ENCODE data around the gene CHRNA3.

DNA sequence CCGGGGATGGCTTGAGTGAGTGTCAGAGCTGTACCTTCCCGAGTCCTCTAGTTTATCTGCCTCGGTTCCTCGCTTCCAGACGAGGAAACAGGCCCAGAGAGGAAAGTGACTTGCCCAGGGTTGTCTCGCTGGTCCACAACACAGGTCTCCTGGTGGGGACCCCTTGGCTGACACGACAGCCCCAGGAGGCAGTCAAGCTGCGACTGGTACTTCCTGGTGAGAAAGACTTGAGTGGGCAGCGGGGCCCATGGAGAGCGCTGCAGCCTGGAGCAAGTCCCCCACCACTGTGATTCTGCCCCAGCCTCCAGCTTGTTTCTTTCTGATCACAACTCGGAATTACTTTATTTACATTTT, 56.1 kb downstream of the CHRNA3 start:
- TF ChIP-seq, protein P1, sequence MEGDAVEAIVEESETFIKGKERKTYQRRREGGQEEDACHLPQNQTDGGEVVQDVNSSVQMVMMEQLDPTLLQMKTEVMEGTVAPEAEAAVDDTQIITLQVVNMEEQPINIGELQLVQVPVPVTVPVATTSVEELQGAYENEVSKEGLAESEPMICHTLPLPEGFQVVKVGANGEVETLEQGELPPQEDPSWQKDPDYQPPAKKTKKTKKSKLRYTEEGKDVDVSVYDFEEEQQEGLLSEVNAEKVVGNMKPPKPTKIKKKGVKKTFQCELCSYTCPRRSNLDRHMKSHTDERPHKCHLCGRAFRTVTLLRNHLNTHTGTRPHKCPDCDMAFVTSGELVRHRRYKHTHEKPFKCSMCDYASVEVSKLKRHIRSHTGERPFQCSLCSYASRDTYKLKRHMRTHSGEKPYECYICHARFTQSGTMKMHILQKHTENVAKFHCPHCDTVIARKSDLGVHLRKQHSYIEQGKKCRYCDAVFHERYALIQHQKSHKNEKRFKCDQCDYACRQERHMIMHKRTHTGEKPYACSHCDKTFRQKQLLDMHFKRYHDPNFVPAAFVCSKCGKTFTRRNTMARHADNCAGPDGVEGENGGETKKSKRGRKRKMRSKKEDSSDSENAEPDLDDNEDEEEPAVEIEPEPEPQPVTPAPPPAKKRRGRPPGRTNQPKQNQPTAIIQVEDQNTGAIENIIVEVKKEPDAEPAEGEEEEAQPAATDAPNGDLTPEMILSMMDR (IDR thresholded peaks at IDR 0.05; ENCODE audit: insufficient read depth, low read length, poor library complexity, severe bottlenecking): no peak
- TF ChIP-seq EZH2phosphoT487 (conservative IDR thresholded peaks at IDR 0.05; ENCODE audit: low read length): no peak
